WTC11 (cell line): ENCODE data around the gene ZNF256. TPM values are rescaled to one million over a fixed set of nuclear protein-coding genes. Genes with fewer than 3 reads are reported as not detected.

ENCODE experiments used
- ATAC-seq: fragments of 200-7000 bp; cut with Tn5 transposase; 2 replicates; pipeline ENCODE4 v1.10.0; 2021; ENCODE audit warnings: mild to moderate bottlenecking, moderate library complexity
- CTCF ChIA-PET: fragments of 300-600 bp; sonication (Branson Sonifier 250); formaldehyde crosslinking; loops from one replicate; lab custom pipeline; 2021; ENCODE audit warnings: antibody characterized with exemption; lab: Charles Lee
- POLR2A ChIA-PET: fragments of 350-600 bp; sonication (Branson Sonifier 250); formaldehyde crosslinking; loops from one replicate; lab custom pipeline; 2021; ENCODE audit warnings: antibody characterized with exemption; lab: Charles Lee
- DNase-seq: peaks from one replicate; pipeline ENCODE4 v3.0.0; 2021; ENCODE audit warnings: low spot score
- H3K27ac Mint-ChIP-seq: 2 replicates; pipeline ENCODE4 v1.8.0; 2021; ENCODE audit warnings: mixed read lengths
- H3K27me3 Mint-ChIP-seq: 2 replicates; pipeline ENCODE4 v1.8.0; 2021; ENCODE audit warnings: low read depth, mild to moderate bottlenecking, moderate library complexity, mixed read lengths
- H3K36me3 Mint-ChIP-seq: 2 replicates; pipeline ENCODE4 v1.8.0; 2021; ENCODE audit warnings: mixed read lengths
- H3K4me1 Mint-ChIP-seq: 2 replicates; pipeline ENCODE4 v1.8.0; 2022; ENCODE audit warnings: mixed read lengths
- H3K4me3 Mint-ChIP-seq: 2 replicates; pipeline ENCODE4 v1.8.0; 2021; ENCODE audit warnings: mild to moderate bottlenecking, moderate library complexity, mixed read lengths
- H3K9me3 Mint-ChIP-seq: 2 replicates; pipeline ENCODE4 v1.8.0; 2021; ENCODE audit warnings: mixed read lengths
- ATF3 ChIP-seq: sonication (generic); formaldehyde crosslinking; conservative IDR thresholded peaks from 2 replicates; pipeline ENCODE4 v1.8.1; 2022; ENCODE audit warnings: mild to moderate bottlenecking, missing genetic modification reagents
- CBFB ChIP-seq: sonication (generic); formaldehyde crosslinking; IDR thresholded peaks from 2 replicates; pipeline ENCODE4 v1.8.1; 2022; ENCODE audit warnings: mild to moderate bottlenecking, low read depth, missing genetic modification reagents
- CREM ChIP-seq: sonication (generic); formaldehyde crosslinking; IDR thresholded peaks from 2 replicates; pipeline ENCODE4 v1.8.1; 2022; ENCODE audit warnings: mild to moderate bottlenecking, missing genetic modification reagents, moderate library complexity
- FOXJ3 ChIP-seq: sonication (generic); formaldehyde crosslinking; IDR thresholded peaks from 2 replicates; pipeline ENCODE4 v1.9.0; 2021; ENCODE audit warnings: missing genetic modification reagents, mild to moderate bottlenecking, borderline replicate concordance
- HMGA2 ChIP-seq: fragments of 250-450 bp; sonication (Bioruptor Pico); IDR thresholded peaks from 2 replicates; pipeline ENCODE4 v1.4.0; 2021; ENCODE audit warnings: mild to moderate bottlenecking, moderate library complexity
- JUN ChIP-seq: sonication (generic); formaldehyde crosslinking; IDR thresholded peaks from 2 replicates; pipeline ENCODE4 v1.8.0; 2023; ENCODE audit warnings: mild to moderate bottlenecking, missing genetic modification reagents
- MLX ChIP-seq: sonication (generic); formaldehyde crosslinking; IDR thresholded peaks from 2 replicates; pipeline ENCODE4 v1.8.1; 2023; ENCODE audit warnings: mild to moderate bottlenecking, missing genetic modification reagents, moderate library complexity
- NFATC4 ChIP-seq: fragments of 250-450 bp; sonication (Bioruptor Pico); IDR thresholded peaks from 2 replicates; pipeline ENCODE4 v1.9.0; 2021; ENCODE audit warnings: mild to moderate bottlenecking
- NFE2L1 ChIP-seq: sonication (generic); formaldehyde crosslinking; IDR thresholded peaks from 2 replicates; pipeline ENCODE4 v1.8.1; 2023; ENCODE audit warnings: missing genetic modification reagents
- SMAD4 ChIP-seq: sonication (generic); formaldehyde crosslinking; IDR thresholded peaks from 2 replicates; pipeline ENCODE4 v1.8.0; 2022; ENCODE audit warnings: mild to moderate bottlenecking, missing genetic modification reagents
- SP1 ChIP-seq: sonication (generic); formaldehyde crosslinking; conservative IDR thresholded peaks from 2 replicates; pipeline ENCODE4 v1.8.1; 2022; ENCODE audit warnings: missing genetic modification reagents
- ZNF121 ChIP-seq: sonication (generic); formaldehyde crosslinking; IDR thresholded peaks from 2 replicates; pipeline ENCODE4 v1.8.0; 2023; ENCODE audit warnings: missing genetic modification reagents
- ZNF138 ChIP-seq: sonication (generic); formaldehyde crosslinking; conservative IDR thresholded peaks from 2 replicates; pipeline ENCODE4 v1.8.1; 2022; ENCODE audit warnings: mild to moderate bottlenecking, moderate library complexity, missing genetic modification reagents
- ZNF232 ChIP-seq: sonication (generic); formaldehyde crosslinking; IDR thresholded peaks from 2 replicates; pipeline ENCODE4 v1.8.0; 2022; ENCODE audit warnings: mild to moderate bottlenecking, missing genetic modification reagents
- ZNF317 ChIP-seq: sonication (generic); formaldehyde crosslinking; IDR thresholded peaks from 2 replicates; pipeline ENCODE4 v1.8.1; 2023; ENCODE audit warnings: low read depth, mild to moderate bottlenecking, moderate library complexity, missing genetic modification reagents, borderline replicate concordance
- ZNF425 ChIP-seq: fragments of 250-450 bp; sonication (Bioruptor Pico); conservative IDR thresholded peaks from 2 replicates; pipeline ENCODE4 v1.9.0; 2021; ENCODE audit warnings: mild to moderate bottlenecking
- total RNA-seq: library from RNA; stranded (reverse); gene quantifications from 3 replicates; pipeline ENCODE4 v1.2.3, GENCODE V29; 2021
- TF ChIP-seq, protein P1 (sequence below): sonication (generic); formaldehyde crosslinking; IDR thresholded peaks from 2 replicates; pipeline ENCODE4 v1.8.0; 2022; ENCODE audit warnings: missing genetic modification reagents
- TF ChIP-seq, protein P2 (sequence below): sonication (generic); formaldehyde crosslinking; IDR thresholded peaks from 2 replicates; pipeline ENCODE4 v1.8.0; 2022; ENCODE audit warnings: mild to moderate bottlenecking, missing genetic modification reagents
- TF ChIP-seq, protein P3 (sequence below): sonication (generic); formaldehyde crosslinking; conservative IDR thresholded peaks from 2 replicates; pipeline ENCODE4 v1.8.1; 2023; ENCODE audit warnings: mild to moderate bottlenecking, low read depth, missing genetic modification reagents, moderate library complexity

The ZNF256 gene
- total RNA-seq, 1 experiment from 2014 or later: 17.9 TPM

DNA sequence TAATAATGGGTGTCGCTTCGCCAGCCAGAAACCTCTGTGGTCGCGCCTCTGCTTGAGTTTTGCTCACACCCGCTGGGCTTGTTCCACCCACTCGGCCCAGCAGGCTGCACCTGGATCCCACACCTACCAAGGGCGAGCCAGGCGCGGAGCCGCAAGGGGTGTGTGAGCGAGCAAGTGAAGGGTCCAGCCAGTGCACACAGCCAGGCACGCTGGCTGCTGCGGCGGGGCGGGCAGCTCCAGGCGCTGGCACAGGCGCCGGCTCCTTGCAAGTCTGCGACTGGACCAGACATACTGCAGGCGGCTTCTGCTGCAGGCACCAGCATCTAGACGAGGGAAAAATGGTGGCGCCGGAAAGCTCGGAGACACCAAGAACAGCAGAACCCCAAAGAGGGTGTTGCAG lies 1.8 kb upstream of the ZNF256 start:
- ChIA-PET CTCF (interaction anchor here (0.8 to 2.3 kb wide), 2 partner anchors 53 to 320 kb away, joined by 4 to 10 read pairs; partner anchors contain the start of gene ZNF606), POLR2A (interaction anchor here (1.0 kb wide), 1 partner anchor 53 kb away, joined by 3 read pairs; the partner anchor contains the start of gene ZNF606)
- no peak for DNase-seq
- TF ChIP-seq ATF3 (CRISPR knock-in tag) (no peak), NFATC4 (CRISPR knock-in tag) (no peak), CREM (CRISPR knock-in tag) (no peak), SP1 (no peak), HMGA2 (CRISPR knock-in tag) (no peak), NFE2L1 (CRISPR knock-in tag) (no peak), ZNF232 (CRISPR knock-in tag) (no peak)
- Mint-ChIP-seq H3K36me3 (0 out of 2 replicates have a peak, but pooled peaks cover 3% of the 10 kb centered on the region), H3K27ac (no peak overlapping the region), H3K9me3 (peaks cover 22% of the 10 kb centered on the region), H3K27me3 (peaks cover 36% of the 10 kb centered on the region), H3K4me1 (peaks cover 13% of the 10 kb centered on the region), H3K4me3 (no peak overlapping the region)
- no peak for ATAC-seq

DNA sequence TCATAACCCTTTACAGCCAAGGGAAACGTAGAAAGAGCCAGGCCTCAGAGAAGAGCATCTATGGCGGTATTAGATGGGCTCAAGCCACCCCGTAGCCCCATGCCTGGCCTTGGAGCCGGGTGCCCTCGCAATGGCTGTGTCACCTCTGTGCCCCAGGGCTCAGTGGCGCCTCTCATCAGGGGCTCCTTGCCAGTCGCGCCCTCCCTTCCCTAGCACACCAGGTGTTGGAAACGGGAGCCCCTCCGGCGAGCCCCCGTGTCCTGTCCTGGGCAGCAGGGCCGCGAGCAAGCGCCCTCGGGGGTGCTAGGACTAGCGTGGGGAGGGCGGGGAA lies 453 bp downstream of the ZNF256 start:
- POLR2A ChIA-PET: no interaction called here
- no peak for ATAC-seq
- CTCF ChIA-PET: no interaction called here
- Mint-ChIP-seq H3K9me3 (peaks cover 9% of the 10 kb centered on the region), H3K27ac (peak overlapping the region; percentile 51; the same call in 1 of the 2 replicates), H3K4me1 (peaks cover 13% of the 10 kb centered on the region), H3K36me3 (peaks cover 16% of the 10 kb centered on the region)
- DNase-seq: no peak
- TF ChIP-seq, protein P1, sequence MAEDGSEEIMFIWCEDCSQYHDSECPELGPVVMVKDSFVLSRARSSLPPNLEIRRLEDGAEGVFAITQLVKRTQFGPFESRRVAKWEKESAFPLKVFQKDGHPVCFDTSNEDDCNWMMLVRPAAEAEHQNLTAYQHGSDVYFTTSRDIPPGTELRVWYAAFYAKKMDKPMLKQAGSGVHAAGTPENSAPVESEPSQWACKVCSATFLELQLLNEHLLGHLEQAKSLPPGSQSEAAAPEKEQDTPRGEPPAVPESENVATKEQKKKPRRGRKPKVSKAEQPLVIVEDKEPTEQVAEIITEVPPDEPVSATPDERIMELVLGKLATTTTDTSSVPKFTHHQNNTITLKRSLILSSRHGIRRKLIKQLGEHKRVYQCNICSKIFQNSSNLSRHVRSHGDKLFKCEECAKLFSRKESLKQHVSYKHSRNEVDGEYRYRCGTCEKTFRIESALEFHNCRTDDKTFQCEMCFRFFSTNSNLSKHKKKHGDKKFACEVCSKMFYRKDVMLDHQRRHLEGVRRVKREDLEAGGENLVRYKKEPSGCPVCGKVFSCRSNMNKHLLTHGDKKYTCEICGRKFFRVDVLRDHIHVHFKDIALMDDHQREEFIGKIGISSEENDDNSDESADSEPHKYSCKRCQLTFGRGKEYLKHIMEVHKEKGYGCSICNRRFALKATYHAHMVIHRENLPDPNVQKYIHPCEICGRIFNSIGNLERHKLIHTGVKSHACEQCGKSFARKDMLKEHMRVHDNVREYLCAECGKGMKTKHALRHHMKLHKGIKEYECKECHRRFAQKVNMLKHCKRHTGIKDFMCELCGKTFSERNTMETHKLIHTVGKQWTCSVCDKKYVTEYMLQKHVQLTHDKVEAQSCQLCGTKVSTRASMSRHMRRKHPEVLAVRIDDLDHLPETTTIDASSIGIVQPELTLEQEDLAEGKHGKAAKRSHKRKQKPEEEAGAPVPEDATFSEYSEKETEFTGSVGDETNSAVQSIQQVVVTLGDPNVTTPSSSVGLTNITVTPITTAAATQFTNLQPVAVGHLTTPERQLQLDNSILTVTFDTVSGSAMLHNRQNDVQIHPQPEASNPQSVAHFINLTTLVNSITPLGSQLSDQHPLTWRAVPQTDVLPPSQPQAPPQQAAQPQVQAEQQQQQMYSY (CRISPR knock-in tag): no peak
- TF ChIP-seq CBFB (CRISPR knock-in tag): 0 out of 2 replicates have a peak, but pooled peaks have one; percentile 1
- TF ChIP-seq, all 79 proteins: peak for 1
- Mint-ChIP-seq H3K4me3 (peak overlapping the region; percentile 92), H3K27me3 (peaks cover 16% of the 10 kb centered on the region)

DNA sequence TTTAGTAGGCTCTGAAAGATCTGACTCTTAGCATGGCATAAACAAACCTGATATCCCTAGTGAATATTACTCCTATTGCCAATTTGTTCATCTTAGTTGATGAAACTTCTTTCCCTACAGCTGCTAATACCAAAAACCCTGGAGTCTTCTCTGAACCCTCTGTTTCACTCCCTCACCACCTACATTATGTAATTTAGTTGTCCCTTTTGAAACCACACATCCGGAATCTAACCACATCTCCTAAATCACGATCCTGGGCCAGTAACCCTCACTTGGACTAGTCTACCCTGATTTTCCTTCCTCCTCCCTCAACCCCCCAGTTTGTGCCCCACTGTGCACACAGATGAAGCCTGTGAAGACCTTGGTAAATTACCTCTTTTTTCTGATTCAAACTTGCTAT lies 1.2 kb downstream of the ZNF256 start:
- ChIA-PET POLR2A (no interaction called here), CTCF (interaction anchor here (1.2 kb wide), 1 partner anchor 61 kb away, joined by 3 read pairs; no protein-coding TSS in a partner anchor)
- ATAC-seq (no peak), DNase-seq (no peak)
- peaks cover 24% of the 10 kb centered on the region for H3K36me3 Mint-ChIP-seq
- peaks cover 13% of the 10 kb centered on the region for H3K4me1 Mint-ChIP-seq
- peaks cover 6% of the 10 kb centered on the region for H3K9me3 Mint-ChIP-seq
- H3K27ac Mint-ChIP-seq: peak overlapping the region; percentile 51
- TF ChIP-seq ATF3 (CRISPR knock-in tag): no peak
- TF ChIP-seq, protein P2, sequence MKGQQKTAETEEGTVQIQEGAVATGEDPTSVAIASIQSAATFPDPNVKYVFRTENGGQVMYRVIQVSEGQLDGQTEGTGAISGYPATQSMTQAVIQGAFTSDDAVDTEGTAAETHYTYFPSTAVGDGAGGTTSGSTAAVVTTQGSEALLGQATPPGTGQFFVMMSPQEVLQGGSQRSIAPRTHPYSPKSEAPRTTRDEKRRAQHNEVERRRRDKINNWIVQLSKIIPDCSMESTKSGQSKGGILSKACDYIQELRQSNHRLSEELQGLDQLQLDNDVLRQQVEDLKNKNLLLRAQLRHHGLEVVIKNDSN (CRISPR knock-in tag): no peak
- TF ChIP-seq, protein P3, sequence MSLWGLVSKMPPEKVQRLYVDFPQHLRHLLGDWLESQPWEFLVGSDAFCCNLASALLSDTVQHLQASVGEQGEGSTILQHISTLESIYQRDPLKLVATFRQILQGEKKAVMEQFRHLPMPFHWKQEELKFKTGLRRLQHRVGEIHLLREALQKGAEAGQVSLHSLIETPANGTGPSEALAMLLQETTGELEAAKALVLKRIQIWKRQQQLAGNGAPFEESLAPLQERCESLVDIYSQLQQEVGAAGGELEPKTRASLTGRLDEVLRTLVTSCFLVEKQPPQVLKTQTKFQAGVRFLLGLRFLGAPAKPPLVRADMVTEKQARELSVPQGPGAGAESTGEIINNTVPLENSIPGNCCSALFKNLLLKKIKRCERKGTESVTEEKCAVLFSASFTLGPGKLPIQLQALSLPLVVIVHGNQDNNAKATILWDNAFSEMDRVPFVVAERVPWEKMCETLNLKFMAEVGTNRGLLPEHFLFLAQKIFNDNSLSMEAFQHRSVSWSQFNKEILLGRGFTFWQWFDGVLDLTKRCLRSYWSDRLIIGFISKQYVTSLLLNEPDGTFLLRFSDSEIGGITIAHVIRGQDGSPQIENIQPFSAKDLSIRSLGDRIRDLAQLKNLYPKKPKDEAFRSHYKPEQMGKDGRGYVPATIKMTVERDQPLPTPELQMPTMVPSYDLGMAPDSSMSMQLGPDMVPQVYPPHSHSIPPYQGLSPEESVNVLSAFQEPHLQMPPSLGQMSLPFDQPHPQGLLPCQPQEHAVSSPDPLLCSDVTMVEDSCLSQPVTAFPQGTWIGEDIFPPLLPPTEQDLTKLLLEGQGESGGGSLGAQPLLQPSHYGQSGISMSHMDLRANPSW: no peak
- peak overlapping the region; percentile 92 for H3K4me3 Mint-ChIP-seq
- peaks cover 9% of the 10 kb centered on the region for H3K27me3 Mint-ChIP-seq

DNA sequence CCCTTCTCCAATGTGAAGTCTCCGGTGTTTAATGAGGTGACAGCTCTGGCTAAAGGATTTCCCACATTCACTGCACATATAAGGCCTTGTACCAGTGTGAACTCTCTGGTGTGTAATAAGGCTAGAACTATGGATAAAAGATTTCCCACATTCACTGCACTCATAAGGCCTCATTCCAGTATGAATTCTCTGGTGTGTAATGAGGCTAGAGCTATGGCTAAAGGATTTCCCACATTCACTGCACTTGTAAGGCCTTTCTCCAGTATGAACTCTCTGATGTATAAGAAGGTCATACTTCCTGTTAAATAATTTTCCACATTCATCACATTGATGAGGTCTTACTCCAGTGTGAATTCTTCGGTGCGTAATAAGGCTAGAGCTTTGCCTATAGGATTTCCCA lies 5.9 kb downstream of the ZNF256 start:
- no peak for ATAC-seq
- H3K4me1 Mint-ChIP-seq: peaks cover 11% of the 10 kb centered on the region
- H3K4me3 Mint-ChIP-seq: no peak overlapping the region
- H3K27ac Mint-ChIP-seq: no peak overlapping the region
- H3K27me3 Mint-ChIP-seq: no peaks in the 10 kb centered on the region
- POLR2A ChIA-PET: no interaction called here
- H3K9me3 Mint-ChIP-seq: no peaks in the 10 kb centered on the region
- peaks cover 33% of the 10 kb centered on the region for H3K36me3 Mint-ChIP-seq
- CTCF ChIA-PET: no interaction called here
- DNase-seq: no peak
- TF ChIP-seq JUN (CRISPR knock-in tag) (no peak), MLX (CRISPR knock-in tag) (no peak), ZNF138 (CRISPR knock-in tag) (no peak), HMGA2 (CRISPR knock-in tag) (no peak), ZNF121 (no peak), ZNF425 (CRISPR knock-in tag) (no peak), FOXJ3 (CRISPR knock-in tag) (no peak), SMAD4 (CRISPR knock-in tag) (no peak), ZNF317 (CRISPR knock-in tag) (no peak)
